Activated CD8-positive, alpha-beta memory T cell treated with anti-CD3 and anti-CD28 coated beads for 1 hour (primary cell): ENCODE data around the gene FAM149A.

ENCODE experiments used
- DNase-seq, 2 donors: peaks; one replicate each; pipeline ENCODE4 v3.0.0-alpha.2; 2020; ENCODE audit warnings: low read depth in 1 of 2; ENCODE audit errors: extremely low read depth in 1 of 2

Gene FAM149A

GRCh38 chr4:186104890-186105646 lies 564 bp downstream of the FAM149A start:
- no peak for DNase-seq

GRCh38 chr4:186105647-186106321 lies 1.3 kb downstream of the FAM149A start:
- DNase-seq = no peak

- no peak for DNase-seq
Observed at GRCh38 chr4:186107947-186108346, 3.4 kb downstream of the FAM149A start.

- no peak for DNase-seq
Observed at GRCh38 chr4:186108391-186108790, 3.9 kb downstream of the FAM149A start.

- DNase-seq = no peak
Observed at GRCh38 chr4:186109245-186109644, 4.7 kb downstream of the FAM149A start.

GRCh38 chr4:186116697-186117096 lies 12.2 kb downstream of the FAM149A start:
- no peak for DNase-seq

GRCh38 chr4:186118582-186118981 lies 14.1 kb downstream of the FAM149A start:
- no peak for DNase-seq

GRCh38 chr4:186121057-186121456 lies 16.6 kb downstream of the FAM149A start:
- no peak for DNase-seq

- DNase-seq = no peak
Observed at GRCh38 chr4:186128842-186129241, 24.3 kb downstream of the FAM149A start.

GRCh38 chr4:186131935-186132334 lies 27.4 kb downstream of the FAM149A start:
- no peak for DNase-seq

- DNase-seq = no peak
Observed at GRCh38 chr4:186132577-186133242, 28.2 kb downstream of the FAM149A start.

GRCh38 chr4:186134257-186134656 lies 29.8 kb downstream of the FAM149A start:
- no peak for DNase-seq

- no peak for DNase-seq
Observed at GRCh38 chr4:186134861-186135260, 30.4 kb downstream of the FAM149A start.

GRCh38 chr4:186137196-186137794 lies 32.8 kb downstream of the FAM149A start:
- DNase-seq = no peak

GRCh38 chr4:186144198-186144945 lies 39.9 kb downstream of the FAM149A start:
- DNase-seq = no peak

- no peak for DNase-seq
Observed at GRCh38 chr4:186144946-186145569, 40.6 kb downstream of the FAM149A start.

- no peak for DNase-seq
Observed at GRCh38 chr4:186146458-186146857, 42.0 kb downstream of the FAM149A start.

GRCh38 chr4:186148336-186148975 lies 44.0 kb downstream of the FAM149A start:
- DNase-seq = no peak

- no peak for DNase-seq
Observed at GRCh38 chr4:186149872-186150271, 45.4 kb downstream of the FAM149A start.

- DNase-seq = no peak
Observed at GRCh38 chr4:186150926-186151325, 46.4 kb downstream of the FAM149A start.
